Measurements from ENCODE around the gene GBP6. TPM values are rescaled to one million over a fixed set of nuclear protein-coding genes. Genes with fewer than 3 reads are reported as not detected.

Gene GBP6
- total RNA-seq, 3 donors from 2014 or later = 0.44 TPM; not detected in 2

GRCh38 chr1:89358287-89358893, 5.5 kb upstream of the GBP6 start:
- Histone ChIP-seq H3K27me3 (no peaks in the 10 kb centered on the region), H3K4me3 (no peak overlapping the region), H3K4me1 (no peaks in the 10 kb centered on the region), H3K36me3 (no peaks in the 10 kb centered on the region), H3K9me3 (no peaks in the 10 kb centered on the region), H3K27ac (no peak overlapping the region)
- peak in 1 of 3 donors; percentile 27 for TF ChIP-seq POLR2AphosphoS5 (IDR thresholded peaks at IDR 0.05)
- peak; percentile 59 to 90 (median 86) for TF ChIP-seq CTCF (IDR thresholded peaks at IDR 0.05)
- no peak for TF ChIP-seq POLR2A (IDR thresholded peaks at IDR 0.05)
- intact Hi-C loops (cut with DNase I; ENCODE audit: low total_unique reads) = no loop called here
- peak; percentile 62 to 73 for DNase-seq (ENCODE audit: low spot score in 2 of 2)

GRCh38 chr1:89360716-89361115, 3.1 kb upstream of the GBP6 start:
- Histone ChIP-seq H3K9me3 (no peaks in the 10 kb centered on the region), H3K27me3 (no peaks in the 10 kb centered on the region), H3K4me1 (peaks cover 0 to 4% of the 10 kb centered on the region in 2 donors), H3K4me3 (no peak overlapping the region), H3K27ac (no peak overlapping the region), H3K36me3 (no peaks in the 10 kb centered on the region)
- DNase-seq (ENCODE audit: low spot score in 2 of 2) = no peak
- intact Hi-C loops (cut with DNase I; ENCODE audit: low total_unique reads) = no loop called here
- no peak for TF ChIP-seq POLR2AphosphoS5 (IDR thresholded peaks at IDR 0.05)
- no peak for TF ChIP-seq POLR2A (IDR thresholded peaks at IDR 0.05)
- TF ChIP-seq CTCF (IDR thresholded peaks at IDR 0.05) = no peak

GRCh38 chr1:89361681-89362080, 2.2 kb upstream of the GBP6 start:
- H3K4me1 ChIP-seq = peaks cover 0 to 4% of the 10 kb centered on the region in 2 donors
- intact Hi-C loops (cut with DNase I; ENCODE audit: low total_unique reads) = no loop called here

GRCh38 chr1:89363196-89363595, 663 bp upstream of the GBP6 start:
- TF ChIP-seq CTCF (IDR thresholded peaks at IDR 0.05) (no peak), POLR2AphosphoS5 (IDR thresholded peaks at IDR 0.05) (no peak)
- H3K4me1 ChIP-seq = peaks cover 0 to 4% of the 10 kb centered on the region in 2 donors
- H3K36me3 ChIP-seq = no peaks in the 10 kb centered on the region
- H3K4me3 ChIP-seq = no peak overlapping the region
- no peaks in the 10 kb centered on the region for H3K9me3 ChIP-seq
- DNase-seq (ENCODE audit: low spot score in 2 of 2) = no peak
- H3K27ac ChIP-seq = peak overlapping the region in 1 of 2 donors; percentile 64
- intact Hi-C loops (cut with DNase I; ENCODE audit: low total_unique reads) = no loop called here
- no peaks in the 10 kb centered on the region for H3K27me3 ChIP-seq

More at GRCh38 chr1:89361681-89362080, 2.2 kb upstream of the GBP6 start:
- DNase-seq (ENCODE audit: low spot score in 2 of 2) = no peak
- Histone ChIP-seq H3K9me3 (no peaks in the 10 kb centered on the region), H3K4me3 (no peak overlapping the region), H3K27me3 (no peaks in the 10 kb centered on the region), H3K27ac (no peak overlapping the region), H3K36me3 (no peaks in the 10 kb centered on the region)
- TF ChIP-seq CTCF (IDR thresholded peaks at IDR 0.05) = no peak
- TF ChIP-seq POLR2A (IDR thresholded peaks at IDR 0.05) = no peak
- no peak for TF ChIP-seq POLR2AphosphoS5 (IDR thresholded peaks at IDR 0.05)

- TF ChIP-seq POLR2A (IDR thresholded peaks at IDR 0.05) = no peak
- no peak for TF ChIP-seq POLR2AphosphoS5 (IDR thresholded peaks at IDR 0.05)
- TF ChIP-seq CTCF (IDR thresholded peaks at IDR 0.05) = no peak
- Histone ChIP-seq H3K27me3 (no peaks in the 10 kb centered on the region), H3K4me1 (peaks cover 0 to 4% of the 10 kb centered on the region in 2 donors), H3K36me3 (no peaks in the 10 kb centered on the region), H3K27ac (no peak overlapping the region), H3K9me3 (no peaks in the 10 kb centered on the region), H3K4me3 (peak overlapping the region in 1 of 3 donors; percentile 7)
- no peak for DNase-seq (ENCODE audit: low spot score in 2 of 2)
- intact Hi-C loops (cut with DNase I; ENCODE audit: low total_unique reads) = no loop called here
Observed at GRCh38 chr1:89364954-89365550, 1.2 kb downstream of the GBP6 start.

All from breast epithelium (tissue), 4 donors.